Caco-2 (cell line): ENCODE measurements around the gene TMEM18. TPM values are rescaled to one million over a fixed set of nuclear protein-coding genes. Genes with fewer than 3 reads are reported as not detected.

Source experiments
- BruUV-seq: library from RNA; stranded (reverse); fragments of 400-500 nt; replicated peaks from 2 replicates; lab custom pipeline; 2021; lab: Mats Ljungman, UMichigan
- CTCF ChIA-PET: fragments of 300-600 bp; sonication (Branson Sonifier 250); formaldehyde crosslinking; loops from one replicate; lab custom pipeline; 2022; ENCODE audit warnings: antibody characterized with exemption; lab: Charles Lee
- POLR2A ChIA-PET: fragments of 300-600 bp; sonication (Branson Sonifier 250); formaldehyde crosslinking; loops from one replicate; lab custom pipeline; 2022; ENCODE audit warnings: antibody characterized with exemption; lab: Charles Lee
- DNase-seq, 2 experiments: peaks; one replicate each; pipeline versions ENCODE4 v3.0.0 to v3.0.0-alpha.2; 2020 to 2022
- H3K27me3 ChIP-seq: replicated peaks from 2 replicates; pipeline ENCODE4 v1.6.0; 2011; ENCODE audit warnings: low read length; ENCODE audit not compliant: control insufficient read depth, insufficient read depth
- H3K36me3 ChIP-seq: 2 replicates; pipeline ENCODE4 v1.5.1; 2011; ENCODE audit warnings: low read length; ENCODE audit not compliant: control insufficient read depth, insufficient read depth
- H3K4me1 ChIP-seq: fragments of 250-450 bp; sonication (Bioruptor Pico); 2 replicates; pipeline ENCODE4 v1.5.1; 2020; ENCODE audit warnings: mild to moderate bottlenecking
- H3K4me3 ChIP-seq: 2 replicates; pipeline ENCODE4 v1.5.1; 2011; ENCODE audit warnings: low read depth, mild to moderate bottlenecking, control low read depth, low read length
- H3K9me3 ChIP-seq: fragments of 250-450 bp; sonication (Bioruptor Pico); 2 replicates; pipeline ENCODE4 v1.5.1; 2020; ENCODE audit warnings: mild to moderate bottlenecking, moderate library complexity
- H3K27ac Mint-ChIP-seq: one replicate; pipeline ENCODE4 v1.8.0; 2022; ENCODE audit warnings: mixed read lengths; ENCODE audit not compliant: unreplicated experiment
- H3K27me3 Mint-ChIP-seq: one replicate; pipeline ENCODE4 v1.8.0; 2022; ENCODE audit warnings: mixed read lengths; ENCODE audit not compliant: insufficient read depth, unreplicated experiment
- H3K36me3 Mint-ChIP-seq: one replicate; pipeline ENCODE4 v1.8.0; 2022; ENCODE audit warnings: mild to moderate bottlenecking, mixed read lengths; ENCODE audit not compliant: insufficient read depth, unreplicated experiment
- H3K4me1 Mint-ChIP-seq: one replicate; pipeline ENCODE4 v1.8.0; 2022; ENCODE audit warnings: low read depth, mixed read lengths; ENCODE audit not compliant: unreplicated experiment
- H3K4me3 Mint-ChIP-seq: one replicate; pipeline ENCODE4 v1.8.0; 2022; ENCODE audit warnings: mild to moderate bottlenecking, moderate library complexity, mixed read lengths; ENCODE audit not compliant: unreplicated experiment
- H3K9me3 Mint-ChIP-seq: one replicate; pipeline ENCODE4 v1.8.0; 2022; ENCODE audit warnings: mixed read lengths; ENCODE audit not compliant: unreplicated experiment
- CTCF ChIP-seq, 2 experiments: fragments of 200-600 bp in 1 of 2; IDR thresholded peaks; 1 replicate in 1 of 2; 2 replicates in 1 of 2; pipeline versions ENCODE4 v1.5.1 to v1.8.0; 2011 to 2022; ENCODE audit warnings: antibody characterized with exemption in 1 of 2, control low read depth in 1 of 2, inconsistent platforms in 1 of 2, low read depth in 1 of 2, low read length in 1 of 2, mild to moderate bottlenecking in 1 of 2, moderate library complexity in 1 of 2; ENCODE audit not compliant: insufficient read depth in 1 of 2, severe bottlenecking in 1 of 2, unreplicated experiment in 1 of 2
- intact Hi-C: fragments of 100-400 bp; cut with micrococcal nuclease; formaldehyde crosslinking; loops from one replicate; pipeline ENCODE4 v1.10.0; 2022; ENCODE audit not compliant: unreplicated experiment
- total RNA-seq: library from RNA; stranded (reverse); gene quantifications from 2 replicates; pipeline ENCODE4 v1.2.3, GENCODE V29; 2022

Gene TMEM18
- total RNA-seq, 1 experiment from 2014 or later, result 22.9 TPM

GRCh38 chr2:715038-715437 is 37.8 kb upstream of the TMEM18 start:
- Mint-ChIP-seq H3K27ac (no peak overlapping the region), H3K4me1 (no peaks in the 10 kb centered on the region), H3K9me3 (no peaks in the 10 kb centered on the region), H3K36me3 (no peaks in the 10 kb centered on the region), H3K4me3 (no peak overlapping the region), H3K27me3 (peaks cover 18% of the 10 kb centered on the region)
- CTCF ChIA-PET, result interaction anchor here (0.6 kb wide), 1 partner anchor 69 kb away, joined by 4 read pairs; no protein-coding TSS in a partner anchor
- Histone ChIP-seq H3K4me1 (no peaks in the 10 kb centered on the region), H3K4me3 (no peak overlapping the region), H3K36me3 (no peaks in the 10 kb centered on the region), H3K27me3 (no peaks in the 10 kb centered on the region), H3K9me3 (0 out of 2 replicates have a peak, but pooled peaks cover 2% of the 10 kb centered on the region)
- POLR2A ChIA-PET, result no interaction called here
- no peak for DNase-seq
- no peak for TF ChIP-seq CTCF (IDR thresholded peaks at IDR 0.05; ENCODE audit: insufficient read depth in 1 of 2, low read depth in 1 of 2, low read length in 1 of 2, severe bottlenecking in 1 of 2, unreplicated experiment in 1 of 2)
- no TSS peak for BruUV-seq
- intact Hi-C loops, result no loop called here

GRCh38 chr2:714005-714741 is 37.0 kb upstream of the TMEM18 start:
- Mint-ChIP-seq H3K4me3 (no peak overlapping the region), H3K27ac (no peak overlapping the region), H3K36me3 (no peaks in the 10 kb centered on the region), H3K9me3 (no peaks in the 10 kb centered on the region), H3K4me1 (no peaks in the 10 kb centered on the region), H3K27me3 (peaks cover 14% of the 10 kb centered on the region)
- no peaks in the 10 kb centered on the region for H3K36me3 ChIP-seq
- H3K4me3 ChIP-seq, result no peak overlapping the region
- peak in 1 of 2 experiments; percentile 47 for DNase-seq
- POLR2A ChIA-PET, result no interaction called here
- no TSS peak for BruUV-seq
- intact Hi-C loops, result no loop called here
- H3K27me3 ChIP-seq, result no peaks in the 10 kb centered on the region
- CTCF ChIA-PET, result interaction anchor here (0.6 kb wide), 1 partner anchor 69 kb away, joined by 4 read pairs; no protein-coding TSS in a partner anchor
- H3K4me1 ChIP-seq, result no peaks in the 10 kb centered on the region
- H3K9me3 ChIP-seq, result 0 out of 2 replicates have a peak, but pooled peaks cover 2% of the 10 kb centered on the region
- peak in 1 of 2 experiments; percentile 38 for TF ChIP-seq CTCF (IDR thresholded peaks at IDR 0.05; ENCODE audit: insufficient read depth in 1 of 2, low read depth in 1 of 2, low read length in 1 of 2, severe bottlenecking in 1 of 2, unreplicated experiment in 1 of 2)

GRCh38 chr2:710867-711665 is 33.9 kb upstream of the TMEM18 start:
- BruUV-seq, result no TSS peak
- no peak for DNase-seq
- Histone ChIP-seq H3K27me3 (no peaks in the 10 kb centered on the region), H3K4me3 (no peak overlapping the region), H3K4me1 (no peaks in the 10 kb centered on the region), H3K36me3 (no peaks in the 10 kb centered on the region), H3K9me3 (no peaks in the 10 kb centered on the region)
- no peak overlapping the region for H3K4me3 Mint-ChIP-seq
- peaks cover 11% of the 10 kb centered on the region for H3K27me3 Mint-ChIP-seq
- intact Hi-C loops, result no loop called here
- no peaks in the 10 kb centered on the region for H3K36me3 Mint-ChIP-seq
- no peak overlapping the region for H3K27ac Mint-ChIP-seq
- no peak for TF ChIP-seq CTCF (IDR thresholded peaks at IDR 0.05; ENCODE audit: insufficient read depth in 1 of 2, low read depth in 1 of 2, low read length in 1 of 2, severe bottlenecking in 1 of 2, unreplicated experiment in 1 of 2)
- H3K9me3 Mint-ChIP-seq, result no peaks in the 10 kb centered on the region
- ChIA-PET POLR2A (no interaction called here), CTCF (no interaction called here)
- H3K4me1 Mint-ChIP-seq, result no peaks in the 10 kb centered on the region
